ENCODE measurements around the gene KCP.

KCP gene

GRCh38 chr7:128937271-128937646 lies 26.8 kb upstream of the KCP start:
- Histone ChIP-seq H3K4me3 (ENCODE audit: low read depth, low read length) (no peak overlapping the region), H3K27me3 (replicated peaks) (peaks cover 42% of the 10 kb centered on the region), H3K36me3 (replicated peaks) (no peaks in the 10 kb centered on the region), H3K27ac (no peak overlapping the region)
- no peak for TF ChIP-seq CTCF (IDR thresholded peaks at IDR 0.05; ENCODE audit: low read depth, low read length, missing control alignments)
- no peak for DNase-seq
- in situ Hi-C loops (cut with HindIII; ENCODE audit: low pct_ligation_motif_present, low sequenced_read_pairs) = no loop called here

- Histone ChIP-seq H3K27ac (no peak overlapping the region), H3K27me3 (replicated peaks) (peaks cover 42% of the 10 kb centered on the region), H3K4me3 (ENCODE audit: low read depth, low read length) (no peak overlapping the region), H3K36me3 (replicated peaks) (no peaks in the 10 kb centered on the region)
- no peak for DNase-seq
- in situ Hi-C loops (cut with HindIII; ENCODE audit: low pct_ligation_motif_present, low sequenced_read_pairs) = no loop called here
- no peak for TF ChIP-seq CTCF (IDR thresholded peaks at IDR 0.05; ENCODE audit: low read depth, low read length, missing control alignments)
Measured at GRCh38 chr7:128936798-128937197, 26.3 kb upstream of the KCP start.

- Histone ChIP-seq H3K27me3 (replicated peaks) (peaks cover 38% of the 10 kb centered on the region), H3K27ac (no peak overlapping the region), H3K4me3 (ENCODE audit: low read depth, low read length) (no peak overlapping the region), H3K36me3 (replicated peaks) (no peaks in the 10 kb centered on the region)
- no peak for TF ChIP-seq CTCF (IDR thresholded peaks at IDR 0.05; ENCODE audit: low read depth, low read length, missing control alignments)
- in situ Hi-C loops (cut with HindIII; ENCODE audit: low pct_ligation_motif_present, low sequenced_read_pairs) = no loop called here
- no peak for DNase-seq
Measured at GRCh38 chr7:128935342-128935730, 24.8 kb upstream of the KCP start.

GRCh38 chr7:128934361-128935341 lies 24.1 kb upstream of the KCP start:
- in situ Hi-C loops (cut with HindIII; ENCODE audit: low pct_ligation_motif_present, low sequenced_read_pairs) = no loop called here
- DNase-seq = no peak
- Histone ChIP-seq H3K27me3 (replicated peaks) (peaks cover 32% of the 10 kb centered on the region), H3K27ac (no peak overlapping the region), H3K36me3 (replicated peaks) (no peaks in the 10 kb centered on the region), H3K4me3 (ENCODE audit: low read depth, low read length) (no peak overlapping the region)
- no peak for TF ChIP-seq CTCF (IDR thresholded peaks at IDR 0.05; ENCODE audit: low read depth, low read length, missing control alignments)

GRCh38 chr7:128933180-128933891 lies 22.8 kb upstream of the KCP start:
- Histone ChIP-seq H3K27me3 (replicated peaks) (peaks cover 21% of the 10 kb centered on the region), H3K27ac (no peak overlapping the region), H3K4me3 (ENCODE audit: low read depth, low read length) (no peak overlapping the region), H3K36me3 (replicated peaks) (no peaks in the 10 kb centered on the region)
- in situ Hi-C loops (cut with HindIII; ENCODE audit: low pct_ligation_motif_present, low sequenced_read_pairs) = no loop called here
- no peak for DNase-seq
- TF ChIP-seq CTCF (IDR thresholded peaks at IDR 0.05; ENCODE audit: low read depth, low read length, missing control alignments) = no peak
